PC-3 (cell line): ENCODE results near the gene CTRL. TPM values are rescaled to one million over a fixed set of nuclear protein-coding genes. Genes with fewer than 3 reads are reported as not detected.

Source experiments
- ATAC-seq: fragments of 200-7000 bp; cut with Tn5 transposase; 2 replicates; pipeline ENCODE4 v1.9.1; 2020; ENCODE audit warnings: mild to moderate bottlenecking, moderate library complexity
- BruUV-seq: library from RNA; stranded (reverse); fragments of 400-500 nt; replicated peaks from 2 replicates; lab custom pipeline; 2021; lab: Mats Ljungman, UMichigan
- CTCF ChIA-PET: fragments of 300-600 bp; sonication (Branson Sonifier 250); formaldehyde crosslinking; loops from one replicate; lab custom pipeline; 2022; ENCODE audit warnings: antibody characterized with exemption; lab: Charles Lee
- POLR2A ChIA-PET: fragments of 300-600 bp; sonication (Branson Sonifier 250); formaldehyde crosslinking; loops from one replicate; lab custom pipeline; 2022; ENCODE audit warnings: antibody characterized with exemption; ENCODE audit not compliant: unreplicated experiment; lab: Charles Lee
- DNase-seq: peaks from one replicate; pipeline ENCODE4 v3.0.0-alpha.2; 2015
- H2AFZ ChIP-seq: fragments of 300-600 bp; sonication (generic); 2 replicates; pipeline ENCODE4 v1.6.0; 2016; ENCODE audit warnings: antibody characterized with exemption, low read length
- H3F3A ChIP-seq: fragments of 300-600 bp; sonication (generic); one replicate; pipeline ENCODE4 v1.6.0; 2017; ENCODE audit warnings: antibody characterized with exemption, low read length, control low read depth, mild to moderate bottlenecking; ENCODE audit not compliant: unreplicated experiment
- H3K27ac ChIP-seq: fragments of 300-600 bp; sonication (generic); 2 replicates; pipeline ENCODE4 v1.5.1; 2016; ENCODE audit warnings: mild to moderate bottlenecking, low read length
- H3K27me3 ChIP-seq: fragments of 300-600 bp; sonication (generic); 2 replicates; pipeline ENCODE4 v1.6.1; 2016; ENCODE audit warnings: low read length, mixed read lengths
- H3K36me3 ChIP-seq: fragments of 300-600 bp; sonication (generic); 2 replicates; pipeline ENCODE4 v1.6.1; 2016; ENCODE audit warnings: low read depth, mixed run types, low read length, mixed read lengths
- H3K4me1 ChIP-seq: fragments of 300-600 bp; sonication (generic); 2 replicates; pipeline ENCODE4 v1.5.1; 2016; ENCODE audit warnings: low read length; ENCODE audit not compliant: insufficient read depth
- H3K4me2 ChIP-seq: fragments of 300-600 bp; sonication (generic); 2 replicates; pipeline ENCODE4 v1.6.0; 2016; ENCODE audit warnings: low read length
- H3K4me3 ChIP-seq: fragments of 300-600 bp; sonication (generic); 2 replicates; pipeline ENCODE4 v1.5.1; 2016; ENCODE audit warnings: mild to moderate bottlenecking, low read length, mixed read lengths
- H3K79me2 ChIP-seq: fragments of 300-600 bp; sonication (generic); 2 replicates; pipeline ENCODE4 v1.6.1; 2017; ENCODE audit warnings: low read length, mixed read lengths
- H3K9ac ChIP-seq: fragments of 300-600 bp; sonication (generic); 2 replicates; pipeline ENCODE4 v1.6.0; 2016; ENCODE audit warnings: mild to moderate bottlenecking, low read length
- H3K9me2 ChIP-seq: fragments of 300-600 bp; sonication (generic); replicated peaks from 2 replicates; pipeline ENCODE4 v1.6.1; 2016; ENCODE audit warnings: mixed run types, low read length, mixed read lengths
- H3K9me3 ChIP-seq: fragments of 300-600 bp; sonication (generic); 2 replicates; pipeline ENCODE4 v1.6.1; 2016; ENCODE audit warnings: low read length, mixed read lengths
- H4K20me1 ChIP-seq: fragments of 300-600 bp; sonication (generic); 2 replicates; pipeline ENCODE4 v1.6.1; 2016; ENCODE audit warnings: low read length, mixed read lengths
- EZH2 ChIP-seq: fragments of 300-600 bp; sonication (generic); IDR thresholded peaks from one replicate; pipeline ENCODE4 v1.6.1; 2017; ENCODE audit warnings: antibody characterized with exemption, mild to moderate bottlenecking, low read length; ENCODE audit not compliant: unreplicated experiment
- EZH2phosphoT487 ChIP-seq: fragments of 300-600 bp; sonication (generic); IDR thresholded peaks from 2 replicates; pipeline ENCODE4 v1.6.1; 2018; ENCODE audit warnings: mild to moderate bottlenecking, antibody characterized with exemption, low read length, borderline replicate concordance
- intact Hi-C: fragments of 100-400 bp; cut with micrococcal nuclease; formaldehyde crosslinking; loops from 2 replicates; pipeline ENCODE4 v1.9.0; 2023
- total RNA-seq: library from RNA; depleted of rRNA; stranded (reverse); fragments of >200 nt; gene quantifications from 2 replicates; pipeline ENCODE4 v1.2.3, GENCODE V29; 2014
- TF ChIP-seq, protein P1 (sequence below): fragments of 300-600 bp; sonication (generic); conservative IDR thresholded peaks from 2 replicates; pipeline ENCODE4 v1.5.1; 2017; ENCODE audit warnings: antibody characterized with exemption, low read depth, mild to moderate bottlenecking, low read length

Gene CTRL
- total RNA-seq, 1 experiment from 2014 or later = 1.6 TPM

DNA sequence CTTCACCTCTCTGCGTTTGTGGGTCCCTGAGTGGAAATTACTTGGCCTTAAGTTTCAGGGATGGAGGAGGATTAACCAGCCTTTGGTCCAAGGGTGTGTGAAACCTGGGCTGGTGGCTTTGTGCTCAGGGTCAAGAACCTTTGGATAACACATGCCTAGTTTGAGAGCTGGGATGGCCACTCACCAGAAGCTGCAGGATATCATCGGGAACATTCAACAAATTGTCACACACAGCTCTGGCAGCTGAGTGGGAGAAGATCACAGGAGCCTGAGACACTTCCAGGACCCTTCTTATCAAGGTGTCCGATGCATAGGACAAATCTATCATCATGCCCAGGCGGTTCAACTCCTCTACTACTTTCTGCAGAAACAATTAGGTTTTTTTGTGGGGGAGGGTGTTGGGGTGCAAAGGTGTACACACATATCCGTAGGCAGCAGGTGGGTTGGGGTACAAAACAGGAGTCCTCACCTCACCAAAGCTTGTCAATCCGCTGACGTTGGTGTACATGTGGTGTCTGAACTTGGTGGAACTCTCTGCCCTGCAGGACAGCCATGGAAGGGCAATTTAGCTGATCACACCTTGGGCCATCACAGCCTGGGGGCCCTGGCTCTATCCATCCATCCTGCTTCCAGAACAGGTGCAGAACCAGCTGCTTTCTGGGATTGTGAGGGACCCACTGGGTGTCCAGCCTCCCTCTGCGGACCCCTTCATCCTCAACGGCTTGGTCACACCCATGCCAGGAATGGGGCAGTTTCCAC is 46.0 kb upstream of the CTRL start:
- no peak overlapping the region for H2AFZ ChIP-seq
- no peak overlapping the region for H3K4me2 ChIP-seq
- H3K79me2 ChIP-seq = no peaks in the 10 kb centered on the region
- TF ChIP-seq EZH2 = no peak
- TF ChIP-seq, protein P1, sequence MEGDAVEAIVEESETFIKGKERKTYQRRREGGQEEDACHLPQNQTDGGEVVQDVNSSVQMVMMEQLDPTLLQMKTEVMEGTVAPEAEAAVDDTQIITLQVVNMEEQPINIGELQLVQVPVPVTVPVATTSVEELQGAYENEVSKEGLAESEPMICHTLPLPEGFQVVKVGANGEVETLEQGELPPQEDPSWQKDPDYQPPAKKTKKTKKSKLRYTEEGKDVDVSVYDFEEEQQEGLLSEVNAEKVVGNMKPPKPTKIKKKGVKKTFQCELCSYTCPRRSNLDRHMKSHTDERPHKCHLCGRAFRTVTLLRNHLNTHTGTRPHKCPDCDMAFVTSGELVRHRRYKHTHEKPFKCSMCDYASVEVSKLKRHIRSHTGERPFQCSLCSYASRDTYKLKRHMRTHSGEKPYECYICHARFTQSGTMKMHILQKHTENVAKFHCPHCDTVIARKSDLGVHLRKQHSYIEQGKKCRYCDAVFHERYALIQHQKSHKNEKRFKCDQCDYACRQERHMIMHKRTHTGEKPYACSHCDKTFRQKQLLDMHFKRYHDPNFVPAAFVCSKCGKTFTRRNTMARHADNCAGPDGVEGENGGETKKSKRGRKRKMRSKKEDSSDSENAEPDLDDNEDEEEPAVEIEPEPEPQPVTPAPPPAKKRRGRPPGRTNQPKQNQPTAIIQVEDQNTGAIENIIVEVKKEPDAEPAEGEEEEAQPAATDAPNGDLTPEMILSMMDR = no peak
- TF ChIP-seq EZH2phosphoT487 = no peak
- H3K9ac ChIP-seq = no peak overlapping the region
- no TSS peak for BruUV-seq
- H4K20me1 ChIP-seq = no peaks in the 10 kb centered on the region
- H3F3A ChIP-seq = no peaks in the 10 kb centered on the region
- no peaks in the 10 kb centered on the region for H3K9me2 ChIP-seq
- H3K27ac ChIP-seq = no peak overlapping the region
- ATAC-seq = no peak
- intact Hi-C loops = no loop called here
- H3K36me3 ChIP-seq = no peaks in the 10 kb centered on the region
- H3K9me3 ChIP-seq = no peaks in the 10 kb centered on the region
- no peak overlapping the region for H3K4me3 ChIP-seq
- POLR2A ChIA-PET = no interaction called here
- no peak for DNase-seq
- H3K27me3 ChIP-seq = no peaks in the 10 kb centered on the region
- CTCF ChIA-PET = no interaction called here
- H3K4me1 ChIP-seq = no peaks in the 10 kb centered on the region

- no peaks in the 10 kb centered on the region for H3K36me3 ChIP-seq
- H3K9me2 ChIP-seq = no peaks in the 10 kb centered on the region
- H3K4me1 ChIP-seq = no peaks in the 10 kb centered on the region
- no peaks in the 10 kb centered on the region for H3K9me3 ChIP-seq
- DNase-seq = no peak
- no peak for ATAC-seq
- H4K20me1 ChIP-seq = no peaks in the 10 kb centered on the region
- POLR2A ChIA-PET = no interaction called here
- intact Hi-C loops = no loop called here
- no peak overlapping the region for H3K27ac ChIP-seq
- no TSS peak for BruUV-seq
- H2AFZ ChIP-seq = no peak overlapping the region
- no peaks in the 10 kb centered on the region for H3K79me2 ChIP-seq
- CTCF ChIA-PET = no interaction called here
- H3K27me3 ChIP-seq = no peaks in the 10 kb centered on the region
- TF ChIP-seq EZH2phosphoT487 (no peak), EZH2 (no peak)
- TF ChIP-seq, protein P1 = no peak
- no peaks in the 10 kb centered on the region for H3F3A ChIP-seq
- H3K4me2 ChIP-seq = no peak overlapping the region
- H3K9ac ChIP-seq = no peak overlapping the region
- H3K4me3 ChIP-seq = no peak overlapping the region
These were observed 45.3 kb upstream of the CTRL start for GRCh38 chr16:67977005-67977404.

GRCh38 chr16:67976205-67976604 is 44.5 kb upstream of the CTRL start:
- DNase-seq (no peak), ATAC-seq (no peak)
- H3K4me3 ChIP-seq = no peak overlapping the region
- BruUV-seq = no TSS peak
- ChIA-PET POLR2A (no interaction called here), CTCF (no interaction called here)
- no peak overlapping the region for H3K9ac ChIP-seq
- no peaks in the 10 kb centered on the region for H3K4me1 ChIP-seq
- H3K27me3 ChIP-seq = no peaks in the 10 kb centered on the region
- no peaks in the 10 kb centered on the region for H3F3A ChIP-seq
- no peak overlapping the region for H3K27ac ChIP-seq
- H4K20me1 ChIP-seq = no peaks in the 10 kb centered on the region
- H3K36me3 ChIP-seq = no peaks in the 10 kb centered on the region
- intact Hi-C loops = no loop called here
- TF ChIP-seq EZH2phosphoT487 (no peak), EZH2 (no peak)
- TF ChIP-seq, protein P1 = no peak
- no peak overlapping the region for H3K4me2 ChIP-seq
- H3K9me3 ChIP-seq = no peaks in the 10 kb centered on the region
- H3K79me2 ChIP-seq = no peaks in the 10 kb centered on the region
- no peak overlapping the region for H2AFZ ChIP-seq
- no peaks in the 10 kb centered on the region for H3K9me2 ChIP-seq
